ENCODE data around the gene CYTH1. TPM values are rescaled to one million over a fixed set of nuclear protein-coding genes. Genes with fewer than 3 reads are reported as not detected.

Gene CYTH1
- polyA plus RNA-seq, 1 experiment, result 12.8 TPM

DNA sequence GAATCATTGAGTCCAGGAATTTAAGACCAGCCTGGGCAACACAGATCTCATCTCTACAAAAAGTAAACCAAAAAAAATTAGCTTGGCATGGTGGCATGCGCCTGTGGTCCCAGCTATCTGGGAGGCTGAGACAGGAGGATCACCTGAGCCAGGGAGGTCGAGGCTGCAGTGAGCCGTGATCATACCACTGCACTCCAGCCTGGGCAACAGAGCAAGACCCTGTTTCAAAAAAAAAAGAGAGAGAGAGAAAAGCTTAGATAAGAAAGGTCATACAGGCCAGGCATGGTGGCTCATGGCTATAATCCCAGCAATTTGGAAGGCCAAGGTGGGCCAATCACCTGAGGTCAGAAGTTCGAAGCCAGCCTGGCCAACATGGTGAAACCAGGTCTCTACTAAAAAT, 141.4 kb downstream of the CYTH1 start:
- Histone ChIP-seq H3K27me3 (ENCODE audit: control insufficient read depth, insufficient read depth, low read length) (peaks cover 6% of the 10 kb centered on the region; the same call in 1 of the 2 replicates), H3K36me3 (ENCODE audit: control insufficient read depth, insufficient read depth, low read length) (no peaks in the 10 kb centered on the region), H3K4me3 (ENCODE audit: low read depth, low read length) (no peak overlapping the region)
- TF ChIP-seq, protein P1, sequence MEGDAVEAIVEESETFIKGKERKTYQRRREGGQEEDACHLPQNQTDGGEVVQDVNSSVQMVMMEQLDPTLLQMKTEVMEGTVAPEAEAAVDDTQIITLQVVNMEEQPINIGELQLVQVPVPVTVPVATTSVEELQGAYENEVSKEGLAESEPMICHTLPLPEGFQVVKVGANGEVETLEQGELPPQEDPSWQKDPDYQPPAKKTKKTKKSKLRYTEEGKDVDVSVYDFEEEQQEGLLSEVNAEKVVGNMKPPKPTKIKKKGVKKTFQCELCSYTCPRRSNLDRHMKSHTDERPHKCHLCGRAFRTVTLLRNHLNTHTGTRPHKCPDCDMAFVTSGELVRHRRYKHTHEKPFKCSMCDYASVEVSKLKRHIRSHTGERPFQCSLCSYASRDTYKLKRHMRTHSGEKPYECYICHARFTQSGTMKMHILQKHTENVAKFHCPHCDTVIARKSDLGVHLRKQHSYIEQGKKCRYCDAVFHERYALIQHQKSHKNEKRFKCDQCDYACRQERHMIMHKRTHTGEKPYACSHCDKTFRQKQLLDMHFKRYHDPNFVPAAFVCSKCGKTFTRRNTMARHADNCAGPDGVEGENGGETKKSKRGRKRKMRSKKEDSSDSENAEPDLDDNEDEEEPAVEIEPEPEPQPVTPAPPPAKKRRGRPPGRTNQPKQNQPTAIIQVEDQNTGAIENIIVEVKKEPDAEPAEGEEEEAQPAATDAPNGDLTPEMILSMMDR (IDR thresholded peaks at IDR 0.05; ENCODE audit: insufficient read depth, low read depth, low read length), result no peak
- ChIA-PET CTCF (no interaction called here), POLR2A (no interaction called here)
- no peak for DNase-seq (ENCODE audit: low read depth)

DNA sequence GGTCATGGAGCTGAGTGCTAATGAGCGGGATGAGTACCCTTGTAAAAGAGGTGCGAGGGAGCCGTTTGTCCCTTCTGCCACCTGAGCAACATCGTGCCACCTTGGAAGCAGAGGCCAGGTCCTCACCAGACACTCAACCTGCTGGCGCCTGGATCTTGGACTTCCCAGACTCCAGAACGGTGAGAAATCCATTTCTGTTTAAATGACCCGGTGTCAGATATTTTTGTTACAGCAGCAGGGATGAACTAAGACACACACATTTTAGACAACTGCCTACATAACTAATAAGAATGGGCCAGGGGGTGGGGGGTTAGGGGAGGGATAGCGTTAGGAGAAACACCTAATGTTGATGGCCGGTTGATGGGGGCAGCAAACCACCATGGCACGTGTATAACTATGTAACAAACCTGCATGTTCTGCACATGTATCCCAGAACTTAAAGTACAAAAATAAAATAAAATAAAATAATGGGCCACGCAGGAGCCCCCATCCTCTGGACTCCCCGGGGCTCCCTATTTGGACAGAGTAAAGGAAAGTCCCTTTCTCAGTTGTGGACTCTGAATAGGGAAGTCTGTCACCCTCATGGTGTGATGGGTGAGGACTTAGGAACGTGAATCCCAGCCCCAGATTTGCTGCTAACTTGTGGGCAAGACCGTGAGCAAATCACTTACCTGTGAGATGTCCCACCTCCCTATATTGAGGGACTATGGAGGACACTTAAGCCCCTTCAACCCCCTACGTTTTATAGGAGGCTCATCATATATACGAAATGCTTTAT, 144.2 kb downstream of the CYTH1 start:
- ChIA-PET CTCF (no interaction called here), POLR2A (no interaction called here)
- Histone ChIP-seq H3K27me3 (ENCODE audit: control insufficient read depth, insufficient read depth, low read length) (peaks cover 5% of the 10 kb centered on the region; the same call in 1 of the 2 replicates), H3K4me3 (ENCODE audit: low read depth, low read length) (no peak overlapping the region), H3K36me3 (ENCODE audit: control insufficient read depth, insufficient read depth, low read length) (no peaks in the 10 kb centered on the region)
- TF ChIP-seq, protein P1 (IDR thresholded peaks at IDR 0.05; ENCODE audit: insufficient read depth, low read depth, low read length), result no peak
- DNase-seq (ENCODE audit: low read depth), result no peak

DNA sequence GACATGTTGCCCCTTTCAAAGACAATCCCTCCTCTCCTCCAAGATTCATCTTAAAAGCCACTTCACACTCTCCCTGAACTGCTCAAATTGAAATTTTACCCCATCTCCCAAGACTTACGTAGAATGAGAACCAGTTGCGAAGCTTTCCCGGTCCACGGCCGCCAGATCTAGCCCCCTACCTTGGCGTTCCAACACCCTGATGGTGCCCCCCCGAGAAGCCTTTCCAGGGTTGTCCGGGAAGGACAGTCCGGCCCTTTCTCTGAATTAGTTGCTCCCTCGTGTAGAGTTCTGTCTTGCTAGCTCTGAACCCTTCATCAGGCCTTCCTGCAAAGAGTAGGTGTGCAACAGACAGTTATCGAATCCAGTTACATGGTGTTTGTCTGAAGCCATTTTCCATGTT, 144.9 kb downstream of the CYTH1 start:
- TF ChIP-seq, protein P1 (IDR thresholded peaks at IDR 0.05; ENCODE audit: insufficient read depth, low read depth, low read length), result no peak
- Histone ChIP-seq H3K27me3 (ENCODE audit: control insufficient read depth, insufficient read depth, low read length) (peaks cover 5% of the 10 kb centered on the region; the same call in 1 of the 2 replicates), H3K4me3 (ENCODE audit: low read depth, low read length) (no peak overlapping the region), H3K36me3 (ENCODE audit: control insufficient read depth, insufficient read depth, low read length) (no peaks in the 10 kb centered on the region)
- no peak for DNase-seq (ENCODE audit: low read depth)
- ChIA-PET POLR2A (no interaction called here), CTCF (no interaction called here)

DNA sequence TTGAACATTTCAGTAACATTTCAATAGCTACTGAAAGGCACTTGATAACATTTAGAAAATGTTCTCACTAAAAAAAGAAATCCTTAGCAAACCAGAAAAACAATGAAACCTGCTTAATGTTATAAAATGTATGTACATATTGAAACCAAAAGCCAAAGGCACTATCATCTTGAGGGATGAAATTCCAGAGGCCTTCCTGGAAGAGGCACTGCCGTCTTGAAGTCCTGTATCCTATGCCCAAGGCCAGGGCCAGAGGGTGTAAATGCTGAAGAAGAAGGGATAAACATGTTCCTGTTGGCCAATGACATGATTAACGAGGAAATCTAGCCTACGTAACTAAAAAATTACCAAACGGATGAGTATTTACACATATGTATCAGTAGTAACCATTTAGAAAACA, 147.9 kb downstream of the CYTH1 start:
- no peak overlapping the region for H3K4me3 ChIP-seq (ENCODE audit: low read depth, low read length)
- TF ChIP-seq, protein P1 (IDR thresholded peaks at IDR 0.05; ENCODE audit: insufficient read depth, low read depth, low read length), result no peak
- POLR2A ChIA-PET, result no interaction called here
- no peaks in the 10 kb centered on the region for H3K36me3 ChIP-seq (ENCODE audit: control insufficient read depth, insufficient read depth, low read length)
- peaks cover 10% of the 10 kb centered on the region for H3K27me3 ChIP-seq (ENCODE audit: control insufficient read depth, insufficient read depth, low read length)
- CTCF ChIA-PET, result no interaction called here
- DNase-seq (ENCODE audit: low read depth), result no peak

DNA sequence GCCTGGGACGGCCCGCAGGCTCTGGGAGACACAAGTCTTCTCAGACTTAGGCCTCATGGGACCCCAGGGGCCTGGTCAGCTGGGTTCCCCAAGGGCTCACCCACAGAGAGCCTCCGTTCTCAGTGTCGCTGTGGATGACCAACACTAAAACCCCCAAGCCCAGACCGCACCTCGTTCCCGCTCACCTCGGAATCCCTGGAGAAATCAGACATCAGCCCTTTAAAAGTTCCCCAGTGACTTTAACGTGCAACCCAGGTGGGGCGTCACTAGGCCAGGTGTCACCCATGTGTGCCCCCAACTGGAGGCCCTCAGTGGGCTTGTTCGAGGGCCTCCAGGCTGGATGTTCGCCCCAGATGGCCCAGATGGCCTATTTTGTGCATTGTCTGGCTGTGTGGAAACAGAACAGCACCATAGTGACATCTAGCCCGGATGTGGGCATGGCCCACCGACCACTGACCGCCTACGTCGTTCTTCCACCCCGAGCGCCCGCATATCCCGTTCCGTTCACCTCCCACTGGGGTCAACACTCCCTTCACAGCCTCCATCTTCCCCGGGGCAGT, 152.6 kb downstream of the CYTH1 start:
- CTCF ChIA-PET, result no interaction called here
- Histone ChIP-seq H3K36me3 (ENCODE audit: control insufficient read depth, insufficient read depth, low read length) (no peaks in the 10 kb centered on the region), H3K4me3 (ENCODE audit: low read depth, low read length) (no peak overlapping the region), H3K27me3 (ENCODE audit: control insufficient read depth, insufficient read depth, low read length) (peaks cover 7% of the 10 kb centered on the region)
- TF ChIP-seq, protein P1 (IDR thresholded peaks at IDR 0.05; ENCODE audit: insufficient read depth, low read depth, low read length), result no peak
- POLR2A ChIA-PET, result no interaction called here
- no peak for DNase-seq (ENCODE audit: low read depth)
